ENCODE results near the gene RTEL1.

DNA sequence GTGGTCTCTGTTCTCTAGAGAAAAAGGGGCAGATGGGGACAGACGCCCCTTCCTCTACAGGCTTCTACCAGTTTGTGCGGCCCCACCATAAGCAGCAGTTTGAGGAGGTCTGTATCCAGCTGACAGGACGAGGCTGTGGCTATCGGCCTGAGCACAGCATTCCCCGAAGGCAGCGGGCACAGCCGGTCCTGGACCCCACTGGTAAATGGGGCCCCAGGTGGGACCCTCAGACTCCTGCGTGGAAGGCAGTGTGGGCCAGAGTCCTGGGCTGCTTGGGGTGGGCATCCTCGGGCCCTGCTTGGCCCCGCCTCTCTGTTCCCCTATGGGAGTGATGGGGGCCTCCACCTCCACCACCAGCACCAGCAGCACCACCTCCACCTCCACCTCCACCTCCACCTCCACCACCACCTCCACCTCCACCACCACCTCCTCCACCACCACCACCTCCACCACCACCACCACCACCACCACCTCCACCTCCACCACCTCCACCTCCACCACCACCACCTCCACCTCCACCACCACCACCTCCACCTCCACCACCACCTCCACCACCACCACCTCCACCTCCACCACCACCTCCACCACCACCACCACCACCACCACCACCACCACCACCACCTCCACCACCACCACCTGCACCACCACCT, 35.1 kb downstream of the RTEL1 start:
- TF ChIP-seq, protein P1, sequence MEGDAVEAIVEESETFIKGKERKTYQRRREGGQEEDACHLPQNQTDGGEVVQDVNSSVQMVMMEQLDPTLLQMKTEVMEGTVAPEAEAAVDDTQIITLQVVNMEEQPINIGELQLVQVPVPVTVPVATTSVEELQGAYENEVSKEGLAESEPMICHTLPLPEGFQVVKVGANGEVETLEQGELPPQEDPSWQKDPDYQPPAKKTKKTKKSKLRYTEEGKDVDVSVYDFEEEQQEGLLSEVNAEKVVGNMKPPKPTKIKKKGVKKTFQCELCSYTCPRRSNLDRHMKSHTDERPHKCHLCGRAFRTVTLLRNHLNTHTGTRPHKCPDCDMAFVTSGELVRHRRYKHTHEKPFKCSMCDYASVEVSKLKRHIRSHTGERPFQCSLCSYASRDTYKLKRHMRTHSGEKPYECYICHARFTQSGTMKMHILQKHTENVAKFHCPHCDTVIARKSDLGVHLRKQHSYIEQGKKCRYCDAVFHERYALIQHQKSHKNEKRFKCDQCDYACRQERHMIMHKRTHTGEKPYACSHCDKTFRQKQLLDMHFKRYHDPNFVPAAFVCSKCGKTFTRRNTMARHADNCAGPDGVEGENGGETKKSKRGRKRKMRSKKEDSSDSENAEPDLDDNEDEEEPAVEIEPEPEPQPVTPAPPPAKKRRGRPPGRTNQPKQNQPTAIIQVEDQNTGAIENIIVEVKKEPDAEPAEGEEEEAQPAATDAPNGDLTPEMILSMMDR (IDR thresholded peaks at IDR 0.05): no peak
- TF ChIP-seq POLR2A (IDR thresholded peaks at IDR 0.05): no peak
